ENCODE results near the gene HIRA. TPM values are rescaled to one million over a fixed set of nuclear protein-coding genes. Genes with fewer than 3 reads are reported as not detected.

The HIRA gene
- polyA plus RNA-seq, 2 of the 4 experiments (the other 2 are of a cell fraction), result 12.3 to 16.6 TPM

GRCh38 chr22:19412478-19412877 lies 19.1 kb downstream of the HIRA start:
- no peak for ATAC-seq
- ChIA-PET CTCF (no interaction called here), POLR2A (no interaction called here)
- Histone ChIP-seq H3K4me1 (no peaks in the 10 kb centered on the region), H3K4me3 (no peak overlapping the region), H3K4me2 (no peak overlapping the region), H3K9me3 (no peaks in the 10 kb centered on the region), H3K27ac (no peak overlapping the region)
- FAIRE-seq, result no peak
- WGBS (ENCODE audit: missing lambda C conversion rate), result 92% methylated on average over 4 of the region's 4 CpGs
- TF ChIP-seq FOSB (CRISPR knock-in tag; IDR thresholded peaks at IDR 0.05), result no peak
- TF ChIP-seq, protein P1, sequence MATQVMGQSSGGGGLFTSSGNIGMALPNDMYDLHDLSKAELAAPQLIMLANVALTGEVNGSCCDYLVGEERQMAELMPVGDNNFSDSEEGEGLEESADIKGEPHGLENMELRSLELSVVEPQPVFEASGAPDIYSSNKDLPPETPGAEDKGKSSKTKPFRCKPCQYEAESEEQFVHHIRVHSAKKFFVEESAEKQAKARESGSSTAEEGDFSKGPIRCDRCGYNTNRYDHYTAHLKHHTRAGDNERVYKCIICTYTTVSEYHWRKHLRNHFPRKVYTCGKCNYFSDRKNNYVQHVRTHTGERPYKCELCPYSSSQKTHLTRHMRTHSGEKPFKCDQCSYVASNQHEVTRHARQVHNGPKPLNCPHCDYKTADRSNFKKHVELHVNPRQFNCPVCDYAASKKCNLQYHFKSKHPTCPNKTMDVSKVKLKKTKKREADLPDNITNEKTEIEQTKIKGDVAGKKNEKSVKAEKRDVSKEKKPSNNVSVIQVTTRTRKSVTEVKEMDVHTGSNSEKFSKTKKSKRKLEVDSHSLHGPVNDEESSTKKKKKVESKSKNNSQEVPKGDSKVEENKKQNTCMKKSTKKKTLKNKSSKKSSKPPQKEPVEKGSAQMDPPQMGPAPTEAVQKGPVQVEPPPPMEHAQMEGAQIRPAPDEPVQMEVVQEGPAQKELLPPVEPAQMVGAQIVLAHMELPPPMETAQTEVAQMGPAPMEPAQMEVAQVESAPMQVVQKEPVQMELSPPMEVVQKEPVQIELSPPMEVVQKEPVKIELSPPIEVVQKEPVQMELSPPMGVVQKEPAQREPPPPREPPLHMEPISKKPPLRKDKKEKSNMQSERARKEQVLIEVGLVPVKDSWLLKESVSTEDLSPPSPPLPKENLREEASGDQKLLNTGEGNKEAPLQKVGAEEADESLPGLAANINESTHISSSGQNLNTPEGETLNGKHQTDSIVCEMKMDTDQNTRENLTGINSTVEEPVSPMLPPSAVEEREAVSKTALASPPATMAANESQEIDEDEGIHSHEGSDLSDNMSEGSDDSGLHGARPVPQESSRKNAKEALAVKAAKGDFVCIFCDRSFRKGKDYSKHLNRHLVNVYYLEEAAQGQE (IDR thresholded peaks at IDR 0.05), result no peak
- TF ChIP-seq EHF (CRISPR knock-in tag; IDR thresholded peaks at IDR 0.05), result no peak
- TF ChIP-seq RCOR1 (IDR thresholded peaks at IDR 0.05; ENCODE audit: low read depth, low read length), result no peak
- no peak for TF ChIP-seq CBX2 (IDR thresholded peaks at IDR 0.05; ENCODE audit: borderline replicate concordance, low read depth)
- TF ChIP-seq FOSL2 (IDR thresholded peaks at IDR 0.05), result no peak
- TF ChIP-seq FOSL2 (CRISPR knock-in tag; IDR thresholded peaks at IDR 0.05), result no peak
- TF ChIP-seq MAFK (IDR thresholded peaks at IDR 0.05; ENCODE audit: partially characterized antibody), result no peak
- TF ChIP-seq, protein P2, sequence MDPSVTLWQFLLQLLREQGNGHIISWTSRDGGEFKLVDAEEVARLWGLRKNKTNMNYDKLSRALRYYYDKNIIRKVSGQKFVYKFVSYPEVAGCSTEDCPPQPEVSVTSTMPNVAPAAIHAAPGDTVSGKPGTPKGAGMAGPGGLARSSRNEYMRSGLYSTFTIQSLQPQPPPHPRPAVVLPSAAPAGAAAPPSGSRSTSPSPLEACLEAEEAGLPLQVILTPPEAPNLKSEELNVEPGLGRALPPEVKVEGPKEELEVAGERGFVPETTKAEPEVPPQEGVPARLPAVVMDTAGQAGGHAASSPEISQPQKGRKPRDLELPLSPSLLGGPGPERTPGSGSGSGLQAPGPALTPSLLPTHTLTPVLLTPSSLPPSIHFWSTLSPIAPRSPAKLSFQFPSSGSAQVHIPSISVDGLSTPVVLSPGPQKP (IDR thresholded peaks at IDR 0.05; ENCODE audit: low read depth, low read length), result no peak
- TF ChIP-seq BHLHE40 (IDR thresholded peaks at IDR 0.05; ENCODE audit: low read depth, low read length), result no peak
- no peak for TF ChIP-seq MAZ (IDR thresholded peaks at IDR 0.05; ENCODE audit: borderline replicate concordance, low read depth, low read length)
- TF ChIP-seq EHMT2 (IDR thresholded peaks at IDR 0.05; ENCODE audit: low read depth), result no peak
- TF ChIP-seq PBX3 (IDR thresholded peaks at IDR 0.05), result no peak
- no peak for TF ChIP-seq CEBPB (IDR thresholded peaks at IDR 0.05)
- TF ChIP-seq TP53 (CRISPR knock-in tag; IDR thresholded peaks at IDR 0.05), result no peak
- DNase-seq (ENCODE audit: low read depth in 1 of 2, low spot score in 1 of 2), result no peak

- TF ChIP-seq SMC3 (IDR thresholded peaks at IDR 0.05) (no peak), RFX5 (IDR thresholded peaks at IDR 0.05) (no peak), ZNF302 (CRISPR knock-in tag; IDR thresholded peaks at IDR 0.05) (no peak), EHF (CRISPR knock-in tag; IDR thresholded peaks at IDR 0.05) (no peak), MAZ (IDR thresholded peaks at IDR 0.05; ENCODE audit: borderline replicate concordance, low read depth, low read length) (no peak), FOSL2 (IDR thresholded peaks at IDR 0.05) (no peak), FOSL2 (CRISPR knock-in tag; IDR thresholded peaks at IDR 0.05) (no peak), TFCP2L1 (CRISPR knock-in tag; IDR thresholded peaks at IDR 0.05) (no peak), GATA3 (IDR thresholded peaks at IDR 0.05; ENCODE audit: borderline replicate concordance) (no peak), NR3C1 (IDR thresholded peaks at IDR 0.05) (no peak), HOXA7 (CRISPR knock-in tag; IDR thresholded peaks at IDR 0.05) (no peak)
- H3K27ac ChIP-seq, result no peak overlapping the region
- DNase-seq (ENCODE audit: low read depth in 1 of 2, low spot score in 1 of 2) (no peak), ATAC-seq (no peak), FAIRE-seq (no peak)
- 92% methylated on average over 1 of the region's 1 CpG for WGBS (ENCODE audit: missing lambda C conversion rate)
- H3K9me3 ChIP-seq, result no peaks in the 10 kb centered on the region
- CTCF ChIA-PET, result interaction anchor here (1.0 to 1.7 kb wide), 2 partner anchors 11 to 232 kb away, joined by 4 read pairs; no protein-coding TSS in a partner anchor
- H3K4me2 ChIP-seq, result no peak overlapping the region
- POLR2A ChIA-PET, result no interaction called here
- no peak overlapping the region for H3K4me3 ChIP-seq
- H3K4me1 ChIP-seq, result no peaks in the 10 kb centered on the region
These were observed 19.9 kb downstream of the HIRA start for GRCh38 chr22:19411690-19412045.

Data from A549 (cell line).